GM18907 (cell line): ENCODE results near the gene CDKN1B.

Experiments used
- ATAC-seq: cut with Tn5 transposase; IDR thresholded peaks from one replicate; pipeline ENCODE4 v1.9.1; 2021; ENCODE audit warnings: mild to moderate bottlenecking, moderate library complexity; ENCODE audit not compliant: unreplicated experiment

Gene CDKN1B

GRCh38 chr12:12748044-12748443 is 30.9 kb downstream of the CDKN1B start:
- no peak for ATAC-seq

GRCh38 chr12:12749433-12749832 is 32.3 kb downstream of the CDKN1B start:
- no peak for ATAC-seq

GRCh38 chr12:12755923-12756322 is 38.8 kb downstream of the CDKN1B start:
- ATAC-seq, result no peak

GRCh38 chr12:12757121-12757520 is 40.0 kb downstream of the CDKN1B start:
- ATAC-seq, result no peak

- ATAC-seq, result no peak
These were observed 42.2 kb downstream of the CDKN1B start for GRCh38 chr12:12759234-12759915.

GRCh38 chr12:12764824-12765223 is 47.7 kb downstream of the CDKN1B start:
- ATAC-seq, result no peak

GRCh38 chr12:12770262-12770661 is 53.1 kb downstream of the CDKN1B start:
- no peak for ATAC-seq
